SKM-1 (cell line): ENCODE measurements around the gene SLC66A3.
"Not testable (repeated sequence)": the region's sequence is repeated elsewhere in the genome, so short reads cannot be mapped to it uniquely, and the experiment has no call there.

Experiments used
- DNase-seq: peaks from one replicate; lab custom pipeline; 2025; ENCODE audit not compliant: unreplicated experiment; lab: John Stamatoyannopoulos, UW

SLC66A3 gene

DNA sequence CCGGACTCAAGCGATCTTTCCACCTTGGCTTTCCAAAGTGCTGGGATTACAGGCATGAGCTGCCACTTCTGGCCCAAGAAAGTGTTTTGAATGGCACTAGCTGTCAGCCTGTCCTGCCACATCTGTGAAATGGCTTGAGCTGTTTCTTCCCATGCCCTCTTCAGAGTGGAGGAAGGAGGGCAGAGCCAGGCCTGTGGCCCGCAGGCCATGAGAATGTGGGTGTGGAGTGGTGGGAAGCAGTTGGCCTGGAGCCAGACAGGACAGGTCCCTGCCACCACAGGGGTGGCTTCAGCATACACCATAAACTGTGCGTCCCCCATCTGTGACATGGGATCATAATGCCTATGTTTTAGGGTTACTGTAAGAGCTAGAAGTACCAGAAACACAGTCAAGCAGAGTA is 6.5 kb downstream of the SLC66A3 start:
- no peak for DNase-seq

DNA sequence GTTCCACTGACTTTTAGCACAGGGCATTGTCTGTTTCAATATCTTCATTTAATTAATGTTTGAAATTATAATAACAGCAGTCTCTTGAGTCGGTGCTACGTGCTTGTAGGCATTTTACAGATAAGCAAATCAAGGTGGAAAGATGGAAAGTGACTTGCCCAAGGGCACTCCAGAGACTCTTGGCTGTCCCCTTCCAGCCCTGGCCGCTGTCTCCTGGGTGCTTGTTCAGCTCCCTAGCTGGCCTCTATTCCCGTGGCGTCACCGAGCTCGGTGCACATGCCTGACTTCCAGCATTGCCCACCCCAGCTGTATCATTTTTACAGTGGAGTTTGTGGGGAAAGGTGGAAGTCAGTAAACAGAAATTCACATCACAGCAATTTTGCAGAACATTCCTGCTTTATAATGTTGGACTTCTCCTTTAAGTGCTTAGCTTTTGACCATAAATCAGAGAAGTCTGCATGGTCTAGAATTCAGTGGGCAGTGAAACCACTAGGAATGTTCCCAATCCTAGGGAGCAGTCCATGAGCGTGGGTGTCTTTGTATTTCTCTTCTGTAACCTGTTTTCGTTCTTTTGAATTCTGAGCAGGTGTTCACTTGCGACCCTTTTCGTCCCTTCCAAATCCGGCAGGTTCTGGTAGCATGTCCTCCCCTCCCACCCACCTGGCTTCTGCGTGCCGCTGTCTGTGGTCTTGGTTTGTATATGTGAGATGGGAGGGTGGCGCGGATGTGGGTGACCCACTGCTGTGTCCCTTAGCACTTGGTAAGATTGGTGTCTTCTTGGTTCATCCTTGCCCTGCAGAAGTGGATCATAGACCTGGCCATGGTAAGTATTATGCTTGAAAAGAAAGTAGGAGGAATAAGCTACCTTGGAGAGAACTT is 8.4 kb downstream of the SLC66A3 start:
- DNase-seq: no peak

DNA sequence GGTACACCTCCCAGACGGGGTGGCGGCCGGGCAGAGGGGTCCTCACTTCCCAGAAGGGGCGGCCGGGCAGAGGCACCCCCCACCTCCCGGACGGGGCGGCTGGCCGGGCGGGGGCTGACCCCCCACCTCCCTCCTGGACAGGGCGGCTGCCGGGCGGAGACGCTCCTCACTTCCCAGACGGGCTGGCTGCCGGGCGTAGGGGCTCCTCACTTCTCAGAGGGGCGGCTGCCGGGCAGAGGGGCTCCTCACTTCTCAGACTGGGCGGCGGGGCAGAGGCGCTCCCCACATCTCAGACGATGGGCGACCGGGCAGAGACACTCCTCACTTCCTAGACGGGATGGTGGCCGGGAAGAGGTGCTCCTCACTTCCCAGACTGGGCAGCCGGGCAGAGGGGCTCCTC is 9.8 kb downstream of the SLC66A3 start:
- DNase-seq: not testable (repeated sequence)

DNA sequence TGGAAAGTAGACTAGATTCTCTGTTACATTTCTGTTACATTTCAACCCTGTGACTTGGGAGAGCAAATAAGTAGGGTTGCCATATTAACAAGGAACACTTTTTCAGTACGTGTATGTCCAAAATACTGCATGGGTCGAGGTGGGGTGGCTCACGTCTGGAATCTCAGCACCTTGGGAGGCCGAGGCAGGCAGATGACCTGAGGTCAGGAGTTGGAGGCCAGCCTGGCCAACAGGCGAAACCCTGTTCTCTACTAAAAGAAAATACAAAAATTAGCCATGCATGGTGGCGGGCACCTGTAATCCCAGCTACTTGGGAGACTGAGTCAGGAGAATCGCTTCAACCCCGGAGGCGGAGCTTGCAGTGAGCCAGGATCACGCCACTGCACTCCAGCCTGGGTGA is 11.2 kb downstream of the SLC66A3 start:
- DNase-seq: no peak

DNA sequence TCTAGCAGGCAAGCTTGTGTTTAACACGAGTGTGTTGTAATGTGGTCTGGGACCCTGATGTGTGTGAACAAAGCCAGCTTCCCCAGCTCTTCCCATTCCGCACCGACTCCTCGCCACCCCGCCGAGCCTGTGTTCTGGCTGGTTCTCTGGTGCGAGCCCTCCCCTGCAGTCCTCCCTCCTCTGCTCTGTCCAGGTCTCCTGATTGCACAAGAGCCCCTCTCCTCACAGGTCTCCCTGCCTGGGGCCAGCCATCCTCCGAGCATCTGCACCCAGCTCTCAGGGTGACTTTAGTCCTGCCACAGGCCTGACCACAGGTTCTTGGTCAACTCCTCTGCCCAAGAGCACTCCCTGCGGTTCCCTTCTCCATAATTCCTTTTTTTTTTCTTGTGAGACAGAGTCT is 13.2 kb downstream of the SLC66A3 start:
- peak; percentile 30 for DNase-seq

DNA sequence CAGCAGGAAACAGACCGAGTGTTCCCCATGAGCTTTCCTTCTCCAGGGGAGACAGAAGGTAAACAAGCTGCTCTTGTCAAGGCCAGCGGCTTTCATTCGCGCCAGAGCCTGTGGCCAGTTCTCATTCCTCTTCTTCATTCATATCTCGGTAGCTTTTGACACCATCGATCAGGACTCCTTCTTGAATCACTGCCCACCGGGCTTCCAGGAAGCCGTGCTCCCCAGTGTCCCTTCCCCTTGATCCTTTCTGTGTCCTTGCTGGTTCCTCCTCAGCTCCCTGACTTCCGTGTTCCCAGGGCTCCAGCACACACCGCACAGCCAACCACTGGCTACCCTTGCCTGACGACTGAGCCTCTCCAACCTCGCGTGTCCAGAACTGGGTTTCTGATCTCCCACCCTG is 14.1 kb downstream of the SLC66A3 start:
- no peak for DNase-seq

DNA sequence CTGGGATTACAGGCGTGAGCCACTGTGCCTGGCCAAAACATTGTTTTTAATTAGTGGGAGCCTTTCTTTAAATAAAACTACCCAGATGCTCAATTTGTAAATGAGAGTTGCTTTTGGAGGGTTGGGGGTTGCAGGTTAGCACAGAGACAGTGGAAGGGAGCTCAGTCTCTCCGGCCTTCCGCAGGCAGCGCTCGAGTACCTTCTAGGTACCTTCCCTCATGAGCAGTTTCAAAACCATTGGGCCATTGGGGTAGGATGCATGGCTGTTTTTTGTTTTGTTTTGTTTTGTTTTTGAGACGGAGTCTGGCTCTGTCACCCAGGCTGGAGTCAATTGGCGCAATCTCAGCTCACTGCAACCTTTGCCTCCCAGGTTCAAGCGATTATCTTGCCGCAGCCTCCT is 19.0 kb downstream of the SLC66A3 start:
- DNase-seq: no peak

DNA sequence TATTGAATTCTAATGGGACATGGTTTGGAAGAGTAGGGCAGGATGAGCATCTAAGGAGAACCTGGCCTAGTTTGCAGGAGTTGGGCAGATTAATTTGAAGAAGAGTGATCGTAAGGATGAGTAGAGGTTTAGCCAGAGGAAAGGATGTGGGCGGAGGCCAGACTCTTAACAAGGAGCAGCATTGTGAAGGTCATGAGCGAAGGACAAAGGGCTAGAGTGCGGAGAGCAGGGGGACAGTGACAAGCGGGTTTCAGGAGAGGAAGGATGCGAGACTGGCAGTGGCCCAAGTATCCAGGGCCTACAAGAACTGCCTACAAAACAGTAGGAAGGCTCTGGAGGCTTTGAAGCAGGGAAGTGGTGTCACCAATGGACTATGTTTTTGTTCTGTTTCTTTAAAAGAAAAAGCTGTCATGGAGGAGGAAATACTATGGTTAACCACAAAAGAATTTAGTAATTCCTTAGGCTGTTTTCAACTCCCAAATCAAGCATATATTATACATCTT is 20.1 kb downstream of the SLC66A3 start:
- peak; percentile 22 for DNase-seq

DNA sequence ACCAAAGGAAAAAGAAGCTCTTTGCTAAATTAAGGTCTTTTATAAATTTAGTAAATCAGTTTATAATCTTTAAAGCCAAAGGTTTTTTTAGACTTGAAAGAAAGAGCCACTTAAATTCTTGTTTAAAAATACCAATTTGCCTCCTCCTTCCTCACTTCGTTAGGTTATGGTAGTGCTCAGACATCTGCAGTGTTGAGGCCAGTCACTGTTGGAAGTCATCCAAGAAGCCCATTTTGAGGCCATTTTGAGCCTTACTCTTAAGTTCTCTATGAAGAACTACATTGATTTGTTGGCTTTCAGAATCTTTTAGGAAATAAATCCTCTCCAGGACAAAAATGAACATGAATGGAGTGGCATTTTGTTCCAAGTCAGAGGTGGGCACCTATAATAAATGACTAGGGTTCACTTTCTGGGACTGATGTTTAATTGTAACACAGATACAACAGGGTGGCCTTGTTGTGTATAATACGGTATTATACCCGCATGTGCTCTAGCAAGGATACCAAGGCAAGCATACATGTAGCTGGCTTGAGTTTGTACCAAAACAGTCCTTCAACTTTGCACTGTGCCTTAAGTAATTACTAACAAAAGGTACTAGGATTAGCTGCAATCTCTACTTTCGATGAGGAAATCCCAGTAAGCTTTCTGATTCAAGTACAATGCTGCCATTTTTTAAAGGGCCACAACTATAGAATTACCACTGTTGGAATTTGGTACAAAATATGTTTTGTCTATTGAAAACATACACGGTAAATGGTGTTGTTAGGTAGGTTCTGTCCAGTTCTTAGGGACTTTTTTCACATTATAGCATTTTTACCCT is 22.8 kb downstream of the SLC66A3 start:
- DNase-seq: no peak

DNA sequence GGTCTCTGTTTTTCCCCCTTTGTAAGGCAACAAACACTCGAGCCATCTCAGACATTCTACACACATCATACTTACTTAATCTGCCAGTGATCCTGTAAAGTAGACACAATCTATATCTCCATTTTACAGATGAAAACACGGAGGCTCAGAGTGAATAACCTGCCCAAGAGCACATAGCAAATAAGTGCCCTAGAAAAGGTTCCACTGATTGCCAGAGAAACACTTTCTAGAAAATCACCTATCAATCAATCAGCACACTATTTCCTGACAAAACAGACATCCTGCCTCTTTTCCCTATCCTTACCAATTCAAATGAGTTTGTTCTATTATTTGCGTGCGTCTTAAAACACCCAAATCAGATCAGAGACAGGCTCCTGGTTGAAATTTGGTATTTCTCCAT is 23.9 kb downstream of the SLC66A3 start:
- no peak for DNase-seq

DNA sequence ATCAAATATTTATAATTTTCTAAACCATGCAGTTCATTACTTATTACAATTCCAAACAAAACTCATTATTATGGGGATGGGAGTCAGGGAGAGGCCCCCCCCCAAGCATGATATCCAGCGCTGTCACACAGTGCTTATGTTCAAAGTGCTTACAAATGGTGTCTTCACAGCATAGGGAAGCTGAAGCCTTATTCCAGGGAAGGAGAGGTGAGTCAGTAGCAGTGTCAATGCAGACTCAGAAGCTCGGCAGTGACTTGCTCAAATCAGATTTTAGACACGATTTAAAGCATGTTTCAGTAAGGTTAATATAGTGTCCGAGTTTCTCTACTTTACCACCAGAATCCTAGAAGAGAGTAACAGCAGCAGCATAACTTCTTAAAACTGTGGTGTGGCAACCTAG is 24.6 kb downstream of the SLC66A3 start:
- no peak for DNase-seq

DNA sequence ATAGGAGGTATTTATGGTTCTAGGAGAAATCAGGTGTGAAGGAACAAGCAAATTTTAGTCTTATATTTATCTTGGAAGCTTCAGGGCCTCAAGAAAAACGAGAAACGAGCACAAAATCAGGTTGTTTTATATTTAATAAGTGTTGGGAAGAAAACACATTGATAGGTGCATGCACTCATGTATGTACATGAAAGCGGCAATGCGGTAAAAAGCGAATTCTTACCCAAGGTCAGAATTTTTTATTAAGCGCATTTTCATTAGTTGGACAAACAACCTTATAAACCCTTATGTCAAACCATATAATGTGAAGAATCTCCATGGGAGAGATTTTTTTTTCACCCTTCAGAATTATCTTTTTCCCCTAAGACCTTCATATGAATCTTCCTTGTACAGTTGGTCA is 25.4 kb downstream of the SLC66A3 start:
- DNase-seq: no peak

DNA sequence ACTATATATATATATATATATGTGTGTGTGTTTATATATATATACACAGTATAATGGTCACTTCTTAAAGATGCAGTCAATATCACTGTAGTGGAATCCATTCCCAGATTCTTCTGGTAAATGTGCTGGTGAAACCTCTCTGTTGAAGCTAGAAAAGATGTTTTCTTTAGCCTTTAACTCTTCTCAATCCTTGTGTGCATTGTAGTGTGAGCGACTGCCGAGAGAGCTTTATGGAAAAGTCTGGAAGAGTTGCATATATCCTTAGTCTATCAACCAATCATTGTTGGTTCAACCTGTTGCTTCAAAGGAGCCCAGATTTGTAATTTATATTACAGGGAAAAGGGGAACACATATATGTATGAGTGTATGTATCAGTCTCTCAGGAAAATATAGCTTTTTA is 27.7 kb downstream of the SLC66A3 start:
- no peak for DNase-seq

DNA sequence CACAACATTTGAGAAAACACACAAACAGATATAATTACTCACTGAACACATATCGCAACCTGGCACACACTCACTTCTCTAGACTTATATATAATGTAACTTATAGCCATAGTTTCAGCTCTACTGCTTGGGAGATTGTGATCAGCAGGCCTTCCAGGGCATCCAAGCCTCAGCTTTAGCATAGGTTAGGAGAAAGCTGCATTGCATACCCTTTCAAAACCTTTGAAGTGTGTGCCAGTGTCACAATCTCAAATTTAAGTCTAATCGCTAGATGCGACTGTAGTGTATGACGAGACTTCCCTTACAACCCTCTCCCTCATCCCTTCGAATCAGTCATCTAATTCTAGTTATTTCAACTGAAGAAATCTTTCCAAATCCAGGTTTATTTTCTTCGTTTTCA is 30.9 kb downstream of the SLC66A3 start:
- DNase-seq: no peak

DNA sequence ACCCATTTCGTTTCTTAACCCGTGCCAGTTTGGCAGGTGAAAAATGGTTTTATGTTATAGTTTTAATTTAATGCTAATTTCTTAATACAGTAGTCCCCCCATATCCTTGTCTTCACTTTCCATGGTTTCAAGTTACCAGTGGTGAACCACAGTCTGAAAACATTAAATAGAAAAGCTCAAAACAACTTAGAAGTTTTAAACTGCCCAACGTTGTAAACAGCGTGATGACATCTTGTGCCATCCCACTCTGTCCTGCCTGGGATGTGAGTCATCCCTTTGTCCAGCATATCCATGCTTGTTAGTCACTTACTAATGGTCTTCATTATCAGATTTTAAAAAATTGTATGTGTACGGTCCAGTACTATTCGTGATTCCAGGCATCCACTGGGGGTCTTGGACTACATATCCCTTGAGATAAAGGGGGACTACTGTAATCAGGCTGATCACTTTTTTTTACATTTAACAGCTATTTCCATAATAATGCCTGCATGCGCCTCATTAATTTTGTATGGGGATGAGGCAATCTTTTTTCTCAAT is 31.9 kb downstream of the SLC66A3 start:
- no peak for DNase-seq

DNA sequence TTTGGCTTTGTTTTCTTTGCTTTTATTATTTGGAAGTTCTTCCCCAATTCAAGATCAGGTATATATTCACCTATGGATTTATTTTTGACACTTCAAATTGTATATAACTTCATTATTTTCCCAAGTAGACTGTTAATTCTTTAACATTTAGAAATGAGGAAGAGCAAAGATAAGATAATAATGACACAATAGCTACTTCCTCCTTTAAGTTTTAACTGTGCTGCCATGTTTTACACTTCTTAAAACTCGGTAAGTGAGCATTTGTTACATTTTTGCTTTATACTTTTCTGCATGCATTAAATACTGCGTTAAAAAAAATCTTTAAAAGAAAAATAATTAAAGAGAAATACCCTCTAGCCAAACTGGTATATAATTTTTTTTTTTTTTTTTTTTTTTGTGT is 32.5 kb downstream of the SLC66A3 start:
- peak; percentile 71 for DNase-seq

DNA sequence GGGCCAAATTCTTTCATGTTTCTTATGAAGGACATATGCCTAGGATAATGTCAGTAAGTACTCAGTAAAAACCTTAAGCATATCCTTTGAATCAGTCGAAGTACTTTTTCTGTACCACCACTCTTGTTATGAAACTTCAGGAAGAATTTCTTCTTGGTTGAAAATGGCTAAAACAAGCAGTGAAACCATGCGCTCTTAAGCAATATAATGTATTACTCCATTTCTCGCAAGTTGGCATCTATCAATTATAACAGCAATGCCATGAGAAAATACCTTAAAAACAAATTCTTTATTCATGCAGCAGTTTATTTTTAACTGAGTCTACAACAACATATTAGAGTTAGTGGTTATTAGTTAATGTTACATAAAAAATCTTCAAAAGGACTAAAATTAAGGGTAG is 41.0 kb downstream of the SLC66A3 start:
- no peak for DNase-seq

DNA sequence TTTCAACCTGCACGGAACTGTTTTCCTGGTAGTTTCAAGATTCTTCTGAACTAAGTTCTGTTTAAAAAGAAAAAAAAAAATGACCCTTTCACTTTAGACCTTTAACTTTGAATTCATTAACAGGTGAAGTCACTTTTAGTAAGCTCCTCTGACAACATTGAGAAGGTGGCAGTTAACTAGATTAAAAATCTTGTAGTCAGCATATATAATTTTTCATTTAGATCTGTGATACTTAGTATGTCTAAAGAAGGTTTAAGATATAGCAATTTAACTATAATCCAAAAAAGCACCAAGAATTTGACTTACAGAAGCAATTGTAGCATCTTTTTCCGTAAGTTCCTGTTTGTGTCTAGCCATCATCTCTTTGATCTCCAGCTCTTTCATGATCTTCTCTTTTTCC is 45.4 kb downstream of the SLC66A3 start:
- no peak for DNase-seq

DNA sequence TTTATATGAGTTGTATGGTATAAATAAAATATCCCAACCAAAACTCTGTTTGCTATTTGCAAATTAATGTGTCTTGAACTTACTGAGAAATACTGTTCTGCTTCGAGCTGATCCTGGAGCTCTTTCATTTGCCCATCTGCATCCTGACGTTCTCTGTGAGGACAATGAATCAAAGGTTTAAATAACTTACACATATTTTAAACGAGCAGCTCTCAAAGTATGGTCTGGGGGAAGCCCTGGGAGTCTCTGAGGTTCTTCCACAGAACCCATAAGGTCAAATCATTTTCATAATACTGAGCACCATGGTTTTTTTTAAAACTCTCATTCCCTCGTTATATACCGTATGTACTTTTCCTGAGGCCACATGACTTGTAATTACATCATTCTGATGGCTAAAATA is 46.7 kb downstream of the SLC66A3 start:
- DNase-seq: no peak

DNA sequence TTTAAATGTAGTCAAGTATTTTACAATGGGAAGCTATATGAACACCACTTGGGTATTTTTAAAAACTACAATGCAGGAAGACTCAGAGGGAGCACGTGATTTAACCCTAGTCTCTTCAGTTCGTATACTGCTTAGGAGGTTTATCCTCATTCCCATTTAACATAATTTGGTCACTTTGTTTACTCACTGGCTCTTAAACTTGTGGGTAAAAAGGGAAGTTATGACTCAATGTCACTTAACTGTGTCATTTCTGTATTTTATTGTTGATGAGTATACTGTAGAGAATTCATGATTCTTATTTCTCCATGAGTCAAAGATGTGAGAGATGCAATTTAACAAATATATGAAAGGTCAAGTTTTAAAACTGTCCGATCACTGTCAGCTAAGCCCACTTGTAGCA is 48.2 kb downstream of the SLC66A3 start:
- DNase-seq: no peak

DNA sequence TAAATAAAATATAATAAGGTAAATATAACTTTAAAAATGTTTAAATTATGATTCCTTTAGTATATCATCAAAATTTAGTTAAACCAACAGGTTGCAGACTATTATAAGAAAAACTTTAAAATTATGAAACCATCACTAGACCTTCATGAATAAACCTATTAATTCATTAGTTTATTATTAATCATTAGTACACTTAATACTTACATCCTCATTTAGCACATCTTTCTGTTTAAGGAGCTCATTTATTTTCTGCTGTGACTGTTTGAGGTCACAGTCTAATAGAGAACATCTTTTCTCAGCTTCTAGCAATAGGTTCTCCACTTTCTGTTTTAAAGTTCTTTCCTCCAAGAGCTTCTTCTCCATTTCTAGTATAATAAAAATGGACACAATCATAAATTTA is 52.8 kb downstream of the SLC66A3 start:
- DNase-seq: no peak

DNA sequence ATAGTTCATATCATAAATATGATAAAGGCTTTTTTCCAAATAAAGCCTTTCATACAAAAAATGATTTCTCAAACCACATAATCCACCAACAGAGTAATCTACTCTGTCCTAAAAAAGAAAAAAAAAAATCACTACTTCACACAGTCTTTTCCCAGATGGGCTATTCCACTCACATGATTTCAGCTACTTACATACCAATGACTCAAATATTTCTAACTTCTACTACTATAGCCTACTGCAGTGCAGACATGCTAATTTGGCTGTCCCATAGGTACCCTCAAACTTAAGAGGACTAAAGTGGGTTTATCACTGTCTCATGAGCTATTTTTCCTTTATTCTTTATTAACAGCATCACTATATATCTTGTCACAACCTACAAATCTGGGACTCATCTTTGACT is 57.4 kb downstream of the SLC66A3 start:
- no peak for DNase-seq
